HUES48 (cell line): ENCODE results near the gene GOSR1.
"Not testable (repeated sequence)": the region's sequence is repeated elsewhere in the genome, so short reads cannot be mapped to it uniquely, and the experiment has no call there.

Experiments used
- H3K27ac ChIP-seq: one replicate; pipeline ENCODE4 v1.7.0; 2013; ENCODE audit warnings: low read depth, low read length, inconsistent platforms
- H3K27me3 ChIP-seq: 2 replicates; pipeline ENCODE4 v1.6.1; 2013; ENCODE audit warnings: mild to moderate bottlenecking, low read length; ENCODE audit not compliant: control insufficient read depth, insufficient read depth
- H3K36me3 ChIP-seq: 2 replicates; pipeline ENCODE4 v1.6.1; 2013; ENCODE audit warnings: low read length; ENCODE audit not compliant: control insufficient read depth, insufficient read depth
- H3K4me1 ChIP-seq: 2 replicates; pipeline ENCODE4 v1.6.1; 2013; ENCODE audit warnings: mild to moderate bottlenecking, low read length; ENCODE audit not compliant: control insufficient read depth, insufficient read depth
- H3K4me3 ChIP-seq: 2 replicates; pipeline ENCODE4 v1.5.1; 2013; ENCODE audit warnings: mild to moderate bottlenecking, low read depth, low read length
- H3K9ac ChIP-seq: 2 replicates; pipeline ENCODE4 v1.6.1; 2013; ENCODE audit warnings: mild to moderate bottlenecking, low read depth, low read length, moderate library complexity
- H3K9me3 ChIP-seq: 2 replicates; pipeline ENCODE4 v1.6.1; 2013; ENCODE audit warnings: low read length; ENCODE audit not compliant: control insufficient read depth, insufficient read depth

Gene GOSR1

GRCh38 chr17:30563905-30564390 is 86.7 kb downstream of the GOSR1 start:
- H3K36me3 ChIP-seq, H3K27me3 ChIP-seq, H3K27ac ChIP-seq, H3K4me1 ChIP-seq, H3K9me3 ChIP-seq, H3K9ac ChIP-seq, H3K4me3 ChIP-seq: not testable (repeated sequence)

- not testable (repeated sequence) for H3K4me1 ChIP-seq, H3K9me3 ChIP-seq, H3K4me3 ChIP-seq, H3K36me3 ChIP-seq, H3K9ac ChIP-seq, H3K27me3 ChIP-seq, H3K27ac ChIP-seq
Measured at GRCh38 chr17:30564422-30565072, 87.3 kb downstream of the GOSR1 start.

GRCh38 chr17:30565073-30565935 is 88.1 kb downstream of the GOSR1 start:
- Histone ChIP-seq H3K4me1 (no peaks in the 10 kb centered on the region), H3K27me3 (no peaks in the 10 kb centered on the region), H3K9ac (no peak overlapping the region), H3K4me3 (no peak overlapping the region), H3K27ac (no peak overlapping the region), H3K9me3 (no peaks in the 10 kb centered on the region), H3K36me3 (no peaks in the 10 kb centered on the region)

- H3K27ac ChIP-seq, H3K4me1 ChIP-seq, H3K9ac ChIP-seq, H3K36me3 ChIP-seq, H3K9me3 ChIP-seq, H3K27me3 ChIP-seq, H3K4me3 ChIP-seq: not testable (repeated sequence)
Measured at GRCh38 chr17:30566104-30566503, 88.9 kb downstream of the GOSR1 start.

- not testable (repeated sequence) for H3K4me3 ChIP-seq, H3K27ac ChIP-seq, H3K27me3 ChIP-seq, H3K9me3 ChIP-seq, H3K4me1 ChIP-seq, H3K36me3 ChIP-seq, H3K9ac ChIP-seq
Measured at GRCh38 chr17:30566516-30567225, 89.5 kb downstream of the GOSR1 start.

- H3K4me1 ChIP-seq, result no peaks in the 10 kb centered on the region
- no peaks in the 10 kb centered on the region for H3K9me3 ChIP-seq
- no peaks in the 10 kb centered on the region for H3K27me3 ChIP-seq
- no peak overlapping the region for H3K27ac ChIP-seq
- no peak overlapping the region for H3K4me3 ChIP-seq
- H3K9ac ChIP-seq, result no peak overlapping the region
- H3K36me3 ChIP-seq, result no peaks in the 10 kb centered on the region
Measured at GRCh38 chr17:30567231-30568116, 90.3 kb downstream of the GOSR1 start.

- Histone ChIP-seq H3K27me3 (no peaks in the 10 kb centered on the region), H3K9ac (no peak overlapping the region), H3K4me1 (no peaks in the 10 kb centered on the region), H3K27ac (no peak overlapping the region), H3K4me3 (no peak overlapping the region), H3K9me3 (no peaks in the 10 kb centered on the region), H3K36me3 (no peaks in the 10 kb centered on the region)
Measured at GRCh38 chr17:30568117-30568430, 90.9 kb downstream of the GOSR1 start.

GRCh38 chr17:30569531-30570175 is 92.4 kb downstream of the GOSR1 start:
- not testable (repeated sequence) for H3K4me3 ChIP-seq, H3K36me3 ChIP-seq, H3K9ac ChIP-seq, H3K27ac ChIP-seq, H3K9me3 ChIP-seq, H3K27me3 ChIP-seq, H3K4me1 ChIP-seq

GRCh38 chr17:30570191-30570590 is 93.0 kb downstream of the GOSR1 start:
- no peaks in the 10 kb centered on the region for H3K4me1 ChIP-seq
- no peak overlapping the region for H3K27ac ChIP-seq
- H3K36me3 ChIP-seq, result no peaks in the 10 kb centered on the region
- H3K9me3 ChIP-seq, result no peaks in the 10 kb centered on the region
- H3K27me3 ChIP-seq, result no peaks in the 10 kb centered on the region
- no peak overlapping the region for H3K9ac ChIP-seq
- H3K4me3 ChIP-seq, result no peak overlapping the region

- no peaks in the 10 kb centered on the region for H3K9me3 ChIP-seq
- no peak overlapping the region for H3K4me3 ChIP-seq
- no peak overlapping the region for H3K9ac ChIP-seq
- no peaks in the 10 kb centered on the region for H3K4me1 ChIP-seq
- no peaks in the 10 kb centered on the region for H3K27me3 ChIP-seq
- no peak overlapping the region for H3K27ac ChIP-seq
- H3K36me3 ChIP-seq, result no peaks in the 10 kb centered on the region
Measured at GRCh38 chr17:30570596-30571265, 93.5 kb downstream of the GOSR1 start.
